ENCODE results near the gene WBP2.

WBP2 gene

GRCh38 chr17:75855310-75856061, at the start of gene WBP2:
TSS of gene WBP2 (minus strand) at chr17:75855335. CDS start at chr17:75855297, 38 bp downstream.
- peak; percentile 100 for DNase-seq

- DNase-seq = no peak
Measured at GRCh38 chr17:75902406-75902805, 47.3 kb upstream of the WBP2 start.

DNA sequence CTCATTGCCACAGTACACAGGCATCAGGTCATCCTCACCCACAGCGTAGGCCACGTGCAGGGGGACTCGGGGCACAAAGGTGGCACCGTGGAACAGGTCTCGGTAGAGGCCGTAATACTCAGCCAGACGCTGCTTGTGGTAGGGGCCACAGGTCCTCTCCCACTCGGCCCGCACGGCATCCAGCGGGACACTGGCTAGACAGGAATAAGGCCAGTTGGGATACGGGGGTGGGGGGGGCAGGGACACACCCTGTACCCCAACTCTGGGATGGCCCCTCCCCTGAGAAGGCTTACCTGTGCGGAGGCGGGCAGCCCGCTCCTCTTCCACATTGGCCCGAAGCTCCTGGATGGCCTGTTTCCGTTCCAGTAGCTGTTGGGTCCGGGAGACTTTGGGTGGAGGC, 46.6 kb upstream of the WBP2 start:
- DNase-seq = no peak

DNA sequence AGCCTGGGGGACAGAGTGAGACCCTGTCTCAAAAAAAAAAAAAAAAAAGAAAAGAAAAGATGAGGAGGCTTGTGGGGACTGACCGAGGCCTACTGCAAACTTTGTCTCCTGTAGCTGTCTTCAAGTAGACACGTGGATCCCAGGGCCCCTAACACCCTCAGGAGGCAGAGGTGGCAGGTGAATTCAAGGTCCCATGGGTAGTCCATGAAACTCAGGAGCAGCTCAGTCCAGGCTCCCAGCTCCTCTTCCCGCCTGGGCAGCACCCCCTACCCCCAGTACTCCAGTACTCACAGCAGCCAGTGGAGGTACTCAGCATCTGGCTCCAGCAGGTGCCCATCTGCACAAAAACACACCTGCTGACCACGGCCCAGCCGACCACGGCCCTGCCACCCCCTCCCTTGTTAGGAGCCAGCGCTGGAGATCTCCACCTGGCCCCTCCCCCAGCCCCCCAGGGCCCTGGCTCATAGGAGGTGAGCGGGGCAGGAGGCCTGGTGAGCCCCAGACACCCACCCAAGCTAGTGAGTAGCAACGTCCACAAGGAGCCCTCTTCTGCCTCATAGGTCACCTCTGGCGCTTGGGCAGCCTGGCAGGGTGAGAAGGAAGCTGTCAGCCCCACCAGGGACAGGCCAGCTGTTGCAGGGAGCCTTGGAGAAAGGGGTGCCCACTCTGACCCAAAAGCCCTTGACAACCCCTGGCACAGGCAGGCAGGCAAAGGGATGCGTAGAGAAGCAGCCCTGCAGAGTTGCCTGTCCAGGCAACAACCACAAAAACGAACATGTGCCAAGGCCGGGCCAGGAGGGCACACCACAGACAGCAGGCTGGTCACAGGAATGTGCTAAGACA, 45.8 kb upstream of the WBP2 start:
- DNase-seq = no peak

DNA sequence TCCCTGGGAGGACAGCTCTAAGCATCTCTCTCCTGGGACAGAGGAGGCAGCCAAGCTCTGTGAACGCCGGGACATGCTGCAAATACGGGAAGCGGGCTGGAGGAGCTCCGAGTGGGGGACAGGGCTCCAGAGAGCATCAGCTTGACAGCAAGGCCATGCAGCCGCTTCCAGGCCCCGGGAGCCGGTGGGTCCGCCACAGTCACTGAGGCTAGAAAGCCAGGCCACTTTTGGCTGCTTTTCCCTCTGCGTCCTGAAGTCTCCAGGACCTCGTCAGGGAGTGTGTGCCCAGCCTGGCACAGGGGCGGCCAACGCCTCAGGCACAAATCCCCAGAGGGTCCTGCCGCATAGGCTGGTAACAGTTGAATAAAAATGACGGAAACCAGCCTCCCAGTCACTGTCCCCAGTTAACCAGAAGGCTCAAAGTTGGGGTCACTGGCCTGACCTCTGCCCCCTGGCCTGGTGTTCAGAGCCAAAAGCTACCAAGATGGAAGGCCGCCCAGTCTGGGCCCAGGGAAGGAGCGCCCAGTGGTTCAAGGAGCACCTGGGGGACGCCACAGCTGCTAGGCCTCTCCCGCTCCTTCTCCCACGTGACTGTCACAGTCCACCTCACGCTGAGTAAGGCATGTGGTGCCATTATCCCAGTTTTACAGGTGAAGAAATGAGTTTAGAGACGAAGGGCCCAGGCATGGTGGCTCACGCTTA, 44.8 kb upstream of the WBP2 start:
- DNase-seq = no peak

DNA sequence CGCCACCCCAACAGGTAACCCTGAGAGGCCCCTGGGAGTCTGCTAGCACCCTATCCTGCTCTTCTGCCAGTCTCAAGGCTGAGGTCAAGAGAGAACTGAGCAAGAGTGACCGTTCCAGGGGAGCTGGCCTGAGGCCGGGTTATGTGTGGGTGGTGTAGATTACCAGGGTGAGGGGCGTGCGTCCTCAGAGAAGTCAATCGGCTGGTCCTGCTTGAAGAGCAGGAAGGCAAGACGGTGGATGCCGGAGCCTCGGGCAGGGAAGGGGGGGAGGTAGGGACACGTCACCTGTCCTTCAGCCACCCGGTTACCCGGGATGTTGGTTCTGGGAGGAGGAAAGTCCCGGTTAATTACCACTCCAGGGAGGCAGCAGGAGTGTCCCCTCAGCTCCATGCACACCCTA, 44.2 kb upstream of the WBP2 start:
- DNase-seq = no peak

DNA sequence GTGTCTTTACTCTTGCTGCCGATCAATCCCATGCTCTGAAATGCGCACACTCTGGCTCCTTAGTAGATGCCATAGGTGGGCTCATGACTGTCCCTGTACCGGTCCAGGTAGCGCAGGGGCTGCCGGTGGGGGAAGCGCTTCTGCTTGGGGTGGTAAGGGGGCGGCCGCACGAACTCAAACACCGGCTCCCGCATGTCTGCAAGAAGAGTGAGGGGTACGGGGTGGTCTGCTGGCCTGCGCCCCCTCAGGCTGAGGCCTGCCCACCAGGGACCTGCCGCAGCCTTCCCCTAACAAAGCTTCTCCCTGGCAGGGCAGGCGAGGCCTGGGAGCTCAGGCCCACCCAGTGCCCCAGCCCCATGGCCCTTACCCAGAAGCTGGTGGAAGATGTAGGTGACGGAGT, 43.7 kb upstream of the WBP2 start:
- no peak for DNase-seq

- DNase-seq = no peak
Measured at GRCh38 chr17:75898065-75898464, 42.9 kb upstream of the WBP2 start.

DNA sequence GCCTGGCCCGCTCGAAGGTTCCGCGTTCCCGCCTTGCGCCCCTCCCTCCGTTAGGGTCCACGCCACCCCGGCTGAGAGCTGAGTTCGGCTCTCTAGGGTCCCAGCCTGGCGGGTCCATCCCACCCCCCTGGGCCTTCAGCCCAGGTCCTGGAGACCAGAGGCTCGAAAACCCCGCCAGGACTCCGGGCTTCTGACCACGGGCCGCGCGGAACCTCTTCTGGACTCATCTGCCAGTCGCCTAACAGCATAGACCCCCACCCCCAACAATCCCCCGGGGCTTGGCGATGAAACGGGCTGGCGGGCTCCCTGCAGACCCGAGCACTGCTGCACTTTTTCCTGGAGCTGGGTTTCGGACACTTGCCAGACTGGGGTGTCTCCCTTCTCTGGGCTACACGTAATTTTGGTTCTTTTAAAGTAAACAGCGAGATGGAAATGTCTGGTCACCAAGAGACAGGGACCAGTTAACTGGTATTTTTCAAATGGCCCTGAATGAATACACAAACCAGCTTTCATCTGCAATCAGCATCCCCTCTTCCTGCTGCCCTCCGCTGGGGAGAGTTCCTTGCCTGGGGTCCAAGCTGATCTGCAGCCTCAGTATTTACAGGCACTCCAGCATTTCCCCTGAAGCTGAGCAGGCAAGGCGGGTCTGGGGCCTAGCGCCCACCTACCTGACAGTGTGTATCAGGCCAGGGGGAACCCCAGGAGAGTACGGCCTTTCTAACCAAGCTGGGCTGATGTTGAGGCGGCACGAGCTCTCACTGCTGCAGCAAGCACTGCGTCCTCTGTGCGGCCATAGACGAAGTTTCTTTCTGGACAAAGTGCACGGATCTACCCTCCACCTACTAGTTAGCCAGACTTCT, 42.3 kb upstream of the WBP2 start:
- no peak for DNase-seq

DNA sequence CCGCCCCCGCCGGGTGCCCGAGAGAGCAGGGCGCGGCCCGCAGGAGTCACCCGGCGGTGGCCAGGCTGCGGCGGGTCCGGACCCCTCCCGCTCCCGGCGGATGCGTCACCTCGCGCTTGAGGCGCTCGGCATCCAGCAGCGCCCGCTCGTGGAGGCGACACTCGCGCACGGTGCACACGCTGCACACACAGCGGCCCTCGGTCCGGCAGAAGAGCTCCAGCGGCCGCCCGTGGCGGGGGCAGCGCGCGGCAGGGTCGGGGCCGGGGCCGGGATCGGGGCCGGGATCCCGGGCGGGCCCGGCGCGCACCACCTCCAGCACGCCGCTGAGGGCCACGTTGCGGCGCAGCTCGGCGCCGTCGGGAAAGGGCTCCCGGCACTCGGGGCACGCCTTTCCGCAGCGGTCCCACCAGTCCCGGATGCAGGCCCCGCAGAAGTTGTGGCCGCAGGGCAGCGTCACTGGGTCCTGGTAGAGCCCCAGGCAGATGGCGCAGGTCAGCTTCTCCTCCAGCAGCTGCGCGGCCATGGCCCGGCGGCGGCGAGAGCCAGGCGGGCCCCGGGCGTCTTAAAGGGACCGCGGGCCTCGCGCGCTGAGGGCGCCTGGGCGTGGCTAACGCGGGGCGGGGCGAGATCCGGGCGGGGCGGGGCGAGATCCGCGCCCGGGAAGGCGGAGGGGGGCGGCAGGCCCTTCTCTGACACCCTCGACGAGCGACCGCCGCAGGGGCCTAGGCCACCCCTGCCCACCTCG, 41.5 kb upstream of the WBP2 start, which contains the start of gene TRIM65:
Gene TRIM65 (minus strand): TSS at position 537 of the 745 bp plus-strand sequence. CDS start 14 bp downstream, at position 523.
- peak; percentile 44 for DNase-seq

- no peak for DNase-seq
Measured at GRCh38 chr17:75895370-75896155, 40.4 kb upstream of the WBP2 start.

DNA sequence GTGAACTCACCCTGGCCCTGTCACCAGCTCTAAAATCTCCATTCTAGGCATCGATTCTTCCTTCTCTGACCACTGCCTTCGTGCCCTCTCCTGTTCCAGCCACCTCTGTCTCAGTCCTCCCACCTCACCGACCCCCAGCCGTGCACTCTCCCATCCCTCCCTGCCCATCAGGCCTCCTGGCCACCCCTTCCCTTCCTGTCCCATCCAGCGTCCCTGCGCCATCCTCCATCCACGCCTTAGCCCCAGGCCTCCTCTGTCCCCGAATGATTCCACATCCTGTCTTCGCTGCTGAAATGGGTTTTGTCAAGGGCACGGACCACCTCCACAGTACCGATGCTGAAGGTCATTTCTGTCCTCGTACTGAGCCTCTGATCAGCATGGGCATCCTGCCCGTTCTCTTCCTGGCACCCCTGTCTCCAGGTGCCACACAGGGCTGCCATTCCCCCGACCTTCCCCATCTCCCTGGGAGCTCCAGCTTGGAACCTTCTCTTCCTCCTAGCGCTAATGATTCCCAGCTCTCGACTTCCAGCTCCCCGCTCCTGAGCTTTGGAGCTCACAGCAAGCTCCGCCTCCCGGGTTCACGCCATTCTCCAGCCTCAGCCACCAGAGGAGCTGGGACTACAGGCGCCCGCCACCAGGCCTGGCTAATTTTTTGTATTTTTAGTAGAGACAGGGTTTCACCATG, 39.1 kb upstream of the WBP2 start:
- no peak for DNase-seq

DNA sequence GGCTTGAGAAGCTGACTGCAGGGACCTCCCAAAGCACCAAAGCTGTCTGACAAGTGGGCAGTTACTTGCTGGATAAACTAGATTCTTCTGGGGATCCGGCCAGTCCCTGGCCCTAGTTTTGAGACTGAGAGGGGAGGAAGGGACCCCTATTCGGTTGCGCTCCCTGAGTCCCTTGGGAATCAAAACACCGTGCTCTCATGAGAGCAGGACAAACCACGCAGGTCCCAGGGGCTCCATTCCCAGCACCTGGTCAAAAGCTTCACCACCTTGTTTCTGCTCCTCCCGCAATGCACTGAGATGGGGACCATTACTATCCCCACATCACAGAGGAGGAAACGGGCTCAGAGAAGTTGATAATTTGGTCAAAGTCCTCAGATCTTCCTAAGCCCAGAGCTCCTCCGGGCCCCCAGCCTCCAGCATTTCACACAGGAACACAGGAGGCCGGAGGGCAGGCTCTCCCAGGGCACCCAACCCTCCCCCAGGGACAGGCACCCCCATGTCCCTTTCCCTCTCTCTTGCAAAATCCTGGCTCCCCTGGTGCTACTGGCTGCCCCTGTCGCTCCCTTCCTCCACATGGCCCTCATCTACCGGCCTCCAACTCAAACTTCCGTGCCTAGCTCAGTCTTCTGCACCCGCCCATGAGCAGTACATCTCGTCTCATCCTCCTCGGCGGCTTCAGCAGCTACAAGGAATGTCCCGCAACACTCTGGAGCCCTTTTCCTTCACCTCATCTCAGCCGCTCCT, 38.3 kb upstream of the WBP2 start:
- DNase-seq = no peak

GRCh38 chr17:75892556-75893224, 37.6 kb upstream of the WBP2 start:
- DNase-seq = no peak

DNA sequence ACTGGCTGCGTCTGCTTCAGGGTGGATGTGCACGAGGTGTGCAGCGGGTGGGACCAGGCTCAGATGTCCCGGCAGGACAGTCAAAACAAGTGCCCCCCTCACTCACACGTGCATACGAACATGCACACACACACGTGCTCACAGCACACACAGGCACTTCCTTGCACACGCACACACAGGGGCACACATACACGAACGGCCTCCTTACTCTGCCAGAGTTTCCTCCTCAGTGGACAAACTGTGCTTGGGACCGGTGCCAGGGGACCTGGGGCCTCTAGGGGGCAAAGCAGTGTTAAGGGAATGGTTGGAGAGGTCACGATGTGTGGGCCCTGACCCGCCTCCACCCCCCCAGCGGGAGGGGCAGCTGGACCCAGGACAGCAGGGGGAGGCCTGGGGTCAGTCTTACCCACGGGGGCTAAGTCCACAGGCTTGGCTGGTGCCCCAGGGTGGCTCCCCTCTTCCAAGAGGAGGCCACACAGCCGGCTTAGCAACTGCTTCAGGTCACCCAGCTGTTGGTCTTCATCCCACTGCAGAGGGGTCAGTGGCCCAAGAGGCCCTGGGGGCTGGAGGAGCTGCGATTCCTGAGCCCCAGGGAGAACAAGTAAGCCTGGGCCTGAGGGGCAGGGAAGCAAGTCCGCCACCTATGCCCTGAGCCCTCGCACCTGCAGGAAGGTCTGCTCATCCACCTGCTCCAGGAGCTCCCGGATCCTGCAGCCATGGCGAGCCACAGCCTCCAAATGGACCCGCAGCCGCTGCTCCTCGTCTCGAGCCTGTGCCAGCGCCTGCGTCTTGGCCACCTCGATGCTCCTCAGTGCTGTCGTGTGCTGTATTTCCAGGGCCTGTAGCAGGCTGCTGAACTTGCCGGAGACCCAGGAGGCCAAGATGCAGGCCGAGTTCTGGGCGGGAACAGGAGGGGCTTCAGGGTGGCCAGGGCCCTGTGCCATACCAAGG, 36.7 kb upstream of the WBP2 start:
- no peak for DNase-seq

- no peak for DNase-seq
Measured at GRCh38 chr17:75891022-75891604, 36.0 kb upstream of the WBP2 start.

GRCh38 chr17:75889454-75889853, 34.3 kb upstream of the WBP2 start:
- DNase-seq = no peak
